OCI-LY1 (cell line): ENCODE results near the gene TMEM243.

Experiments used
- H2AFZ ChIP-seq: fragments of 200-600 bp; sonication (generic), shearing (Covaris generic); 2 replicates; pipeline ENCODE4 v1.6.0; 2014; ENCODE audit warnings: antibody characterized with exemption, mild to moderate bottlenecking, low read length
- H3F3A ChIP-seq: fragments of 200-600 bp; sonication (generic), shearing (Covaris generic); 2 replicates; pipeline ENCODE4 v1.6.0; 2014; ENCODE audit warnings: mild to moderate bottlenecking, antibody characterized with exemption, low read length, moderate library complexity; ENCODE audit not compliant: insufficient read depth
- H3K27ac ChIP-seq: fragments of 200-600 bp; sonication (generic); 2 replicates; pipeline ENCODE4 v1.5.1; 2014; ENCODE audit warnings: low read length, mixed run types, mild to moderate bottlenecking, low read depth; ENCODE audit not compliant: poor library complexity, severe bottlenecking
- H3K27me3 ChIP-seq: fragments of 200-600 bp; sonication (generic); 2 replicates; pipeline ENCODE4 v1.6.0; 2014; ENCODE audit warnings: antibody characterized with exemption, mild to moderate bottlenecking, low read length, moderate library complexity; ENCODE audit not compliant: insufficient read depth
- H3K36me3 ChIP-seq: fragments of 200-600 bp; sonication (generic); 2 replicates; pipeline ENCODE4 v1.6.1; 2014; ENCODE audit warnings: mild to moderate bottlenecking, antibody characterized with exemption, low read length, moderate library complexity, mixed read lengths; ENCODE audit not compliant: insufficient read depth
- H3K4me1 ChIP-seq: fragments of 200-600 bp; sonication (generic); 2 replicates; pipeline ENCODE4 v1.5.1; 2014; ENCODE audit warnings: mild to moderate bottlenecking, low read length, moderate library complexity; ENCODE audit not compliant: insufficient read depth, severe bottlenecking
- H3K4me2 ChIP-seq: fragments of 200-600 bp; sonication (generic), shearing (Covaris generic); 2 replicates; pipeline ENCODE4 v1.6.1; 2014; ENCODE audit warnings: low read length
- H3K4me3 ChIP-seq: fragments of 200-600 bp; sonication (generic); 2 replicates; pipeline ENCODE4 v1.5.1; 2014; ENCODE audit warnings: low read length, low read depth, mild to moderate bottlenecking, mixed read lengths; ENCODE audit not compliant: poor library complexity, severe bottlenecking
- H3K79me2 ChIP-seq: fragments of 200-600 bp; shearing (Covaris generic); 2 replicates; pipeline ENCODE4 v1.6.1; 2016; ENCODE audit warnings: mixed run types, low read length, mixed read lengths; ENCODE audit not compliant: insufficient read depth
- H3K9ac ChIP-seq: fragments of 200-600 bp; sonication (generic), shearing (Covaris generic); 2 replicates; pipeline ENCODE4 v1.6.1; 2014; ENCODE audit warnings: mild to moderate bottlenecking, low read length, mixed read lengths
- H3K9me2 ChIP-seq: fragments of 200-600 bp; sonication (generic), shearing (Covaris generic); 2 replicates; pipeline ENCODE4 v1.6.1; 2014; ENCODE audit warnings: low read depth, mild to moderate bottlenecking, low read length, mixed read lengths
- H3K9me3 ChIP-seq: fragments of 200-600 bp; shearing (Covaris generic); 2 replicates; pipeline ENCODE4 v1.6.1; 2014; ENCODE audit warnings: low read length, mixed read lengths
- H4K20me1 ChIP-seq: fragments of 200-600 bp; sonication (generic), shearing (Covaris generic); 2 replicates; pipeline ENCODE4 v1.6.0; 2016; ENCODE audit warnings: mild to moderate bottlenecking, low read length; ENCODE audit not compliant: insufficient read depth
- EZH2 ChIP-seq: fragments of 200-600 bp; sonication (generic), shearing (Covaris generic); IDR thresholded peaks from 2 replicates; pipeline ENCODE4 v1.8.0; 2017; ENCODE audit warnings: borderline replicate concordance, mixed run types, mild to moderate bottlenecking, antibody characterized with exemption, low read length, moderate library complexity, mixed read lengths
- TF ChIP-seq, protein P1 (sequence below): fragments of 200-600 bp; sonication (generic), shearing (Covaris generic); IDR thresholded peaks from 2 replicates; pipeline ENCODE4 v1.5.1; 2017; ENCODE audit warnings: mild to moderate bottlenecking, antibody characterized with exemption, low read length, moderate library complexity, mixed read lengths

The TMEM243 gene

DNA sequence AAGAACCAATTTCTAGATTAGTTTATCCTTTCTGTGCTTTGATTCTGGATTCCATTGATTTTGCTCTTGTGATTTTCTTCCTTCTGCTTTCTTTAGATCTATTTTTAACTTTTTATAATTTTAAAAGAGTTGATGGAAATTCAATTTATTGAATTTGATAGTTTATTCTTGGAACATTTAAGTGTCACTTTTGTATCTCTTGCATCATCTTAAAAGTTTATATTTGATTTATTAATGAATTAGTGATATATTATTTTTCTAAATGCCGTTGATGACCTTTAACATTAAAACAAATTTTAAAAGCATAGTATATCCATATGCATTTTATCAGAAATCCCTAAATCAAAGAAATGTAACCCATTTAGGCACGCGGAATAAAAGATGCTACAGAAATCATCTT is 40.4 kb downstream of the TMEM243 start:
- Histone ChIP-seq H4K20me1 (peaks cover 4% of the 10 kb centered on the region; the same call in 1 of the 2 replicates), H3K9ac (no peak overlapping the region), H3K4me3 (no peak overlapping the region), H3K79me2 (peaks cover 21% of the 10 kb centered on the region), H3K9me2 (no peaks in the 10 kb centered on the region), H3K27me3 (no peaks in the 10 kb centered on the region), H3K36me3 (peaks cover 96% of the 10 kb centered on the region), H3F3A (0 out of 2 replicates have a peak, but pooled peaks cover 4% of the 10 kb centered on the region), H3K4me2 (no peak overlapping the region), H3K9me3 (no peaks in the 10 kb centered on the region), H3K4me1 (no peaks in the 10 kb centered on the region), H3K27ac (no peak overlapping the region), H2AFZ (no peak overlapping the region)
- TF ChIP-seq, protein P1, sequence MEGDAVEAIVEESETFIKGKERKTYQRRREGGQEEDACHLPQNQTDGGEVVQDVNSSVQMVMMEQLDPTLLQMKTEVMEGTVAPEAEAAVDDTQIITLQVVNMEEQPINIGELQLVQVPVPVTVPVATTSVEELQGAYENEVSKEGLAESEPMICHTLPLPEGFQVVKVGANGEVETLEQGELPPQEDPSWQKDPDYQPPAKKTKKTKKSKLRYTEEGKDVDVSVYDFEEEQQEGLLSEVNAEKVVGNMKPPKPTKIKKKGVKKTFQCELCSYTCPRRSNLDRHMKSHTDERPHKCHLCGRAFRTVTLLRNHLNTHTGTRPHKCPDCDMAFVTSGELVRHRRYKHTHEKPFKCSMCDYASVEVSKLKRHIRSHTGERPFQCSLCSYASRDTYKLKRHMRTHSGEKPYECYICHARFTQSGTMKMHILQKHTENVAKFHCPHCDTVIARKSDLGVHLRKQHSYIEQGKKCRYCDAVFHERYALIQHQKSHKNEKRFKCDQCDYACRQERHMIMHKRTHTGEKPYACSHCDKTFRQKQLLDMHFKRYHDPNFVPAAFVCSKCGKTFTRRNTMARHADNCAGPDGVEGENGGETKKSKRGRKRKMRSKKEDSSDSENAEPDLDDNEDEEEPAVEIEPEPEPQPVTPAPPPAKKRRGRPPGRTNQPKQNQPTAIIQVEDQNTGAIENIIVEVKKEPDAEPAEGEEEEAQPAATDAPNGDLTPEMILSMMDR: no peak
- TF ChIP-seq EZH2: no peak

DNA sequence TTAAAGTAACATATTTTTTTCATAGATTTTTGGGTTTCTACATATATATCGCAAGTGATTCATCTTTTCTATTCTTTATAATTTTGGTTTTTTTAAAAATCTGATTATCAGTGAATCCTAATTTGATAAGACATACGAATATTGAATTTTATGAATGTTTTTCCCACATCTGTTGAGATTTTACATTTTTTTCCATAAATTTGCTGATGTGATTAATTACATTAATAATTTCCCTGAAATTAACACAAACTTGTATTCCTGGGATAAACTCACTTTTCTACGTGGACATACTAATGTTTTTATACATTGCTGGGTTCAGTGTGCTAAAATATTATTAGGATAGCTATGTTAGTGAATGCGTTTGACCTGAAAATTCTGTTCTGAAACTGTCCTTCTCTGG is 41.2 kb downstream of the TMEM243 start:
- Histone ChIP-seq H3K4me1 (no peaks in the 10 kb centered on the region), H3K27ac (no peak overlapping the region), H3K9ac (no peak overlapping the region), H3K36me3 (peaks cover 96% of the 10 kb centered on the region), H3K9me2 (no peaks in the 10 kb centered on the region), H3K4me3 (no peak overlapping the region), H4K20me1 (peaks cover 4% of the 10 kb centered on the region; the same call in 1 of the 2 replicates), H3K27me3 (no peaks in the 10 kb centered on the region), H2AFZ (no peak overlapping the region), H3K9me3 (no peaks in the 10 kb centered on the region), H3F3A (0 out of 2 replicates have a peak, but pooled peaks cover 4% of the 10 kb centered on the region), H3K79me2 (peaks cover 21% of the 10 kb centered on the region), H3K4me2 (no peak overlapping the region)
- TF ChIP-seq EZH2: no peak

DNA sequence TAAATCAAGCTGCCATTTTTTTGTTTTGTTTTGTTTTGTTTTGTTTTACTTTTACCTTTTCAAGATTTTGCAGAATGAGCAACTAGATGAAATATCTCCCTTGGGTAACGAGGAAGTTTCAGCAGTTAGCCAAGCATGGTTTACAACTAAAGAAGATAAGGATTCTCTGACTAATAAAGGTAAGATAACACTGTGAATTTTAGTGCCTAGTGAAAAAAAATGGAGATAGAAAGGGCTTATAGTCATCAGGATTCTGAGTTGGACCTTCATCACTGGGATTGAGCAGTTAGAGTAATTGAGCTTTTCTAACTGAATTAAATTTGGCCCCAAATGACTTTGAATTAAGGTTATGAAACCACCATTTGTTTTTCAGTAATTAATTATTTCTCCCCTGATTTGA is 46.1 kb downstream of the TMEM243 start:
- H3K4me2 ChIP-seq: no peak overlapping the region
- no peak overlapping the region for H2AFZ ChIP-seq
- H3K27me3 ChIP-seq: no peaks in the 10 kb centered on the region
- H3K4me3 ChIP-seq: no peak overlapping the region
- H4K20me1 ChIP-seq: peaks cover 3% of the 10 kb centered on the region; the same call in 1 of the 2 replicates
- H3K9me2 ChIP-seq: no peaks in the 10 kb centered on the region
- no peak overlapping the region for H3K27ac ChIP-seq
- H3F3A ChIP-seq: 0 out of 2 replicates have a peak, but pooled peaks cover 4% of the 10 kb centered on the region
- H3K9ac ChIP-seq: no peak overlapping the region
- H3K9me3 ChIP-seq: no peaks in the 10 kb centered on the region
- H3K36me3 ChIP-seq: peaks cover 100% of the 10 kb centered on the region
- no peaks in the 10 kb centered on the region for H3K4me1 ChIP-seq
- TF ChIP-seq, protein P1: no peak
- TF ChIP-seq EZH2: no peak
- peaks cover 15% of the 10 kb centered on the region for H3K79me2 ChIP-seq

DNA sequence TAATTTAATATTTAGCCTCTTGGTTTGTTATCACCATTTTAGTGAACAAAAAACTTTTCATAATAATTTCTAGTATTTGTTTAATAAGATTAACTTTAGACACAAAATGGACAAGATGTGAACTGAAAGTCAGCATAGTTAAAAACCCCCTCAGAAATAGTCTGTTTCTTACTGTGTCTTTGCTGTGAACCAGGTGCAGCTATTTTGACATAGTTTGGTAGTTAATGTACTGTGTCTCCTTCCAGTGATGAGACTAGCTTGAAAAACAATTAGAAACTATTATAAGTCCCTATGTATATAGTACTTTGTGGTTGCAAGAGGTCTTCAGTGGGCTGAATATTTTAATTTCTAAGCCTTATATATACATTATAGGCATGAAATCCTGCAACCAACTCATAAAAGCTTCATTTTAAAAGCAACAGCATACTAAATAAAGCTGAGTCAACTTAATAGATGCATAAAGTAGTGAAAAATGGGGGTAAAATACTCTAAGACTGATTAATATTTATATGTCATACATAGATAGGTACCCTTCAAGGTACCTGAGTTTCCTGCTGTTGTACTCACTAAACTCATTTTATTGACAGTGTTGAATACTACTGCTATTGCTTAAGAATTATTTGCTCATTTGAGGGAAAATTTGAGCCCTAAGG is 48.1 kb downstream of the TMEM243 start:
- Histone ChIP-seq H4K20me1 (no peaks in the 10 kb centered on the region), H3F3A (no peaks in the 10 kb centered on the region), H3K36me3 (peaks cover 100% of the 10 kb centered on the region), H3K9me2 (no peaks in the 10 kb centered on the region), H3K4me3 (no peak overlapping the region), H3K27ac (no peak overlapping the region), H3K9ac (no peak overlapping the region), H3K79me2 (0 out of 2 replicates have a peak, but pooled peaks cover 6% of the 10 kb centered on the region), H2AFZ (no peak overlapping the region), H3K27me3 (no peaks in the 10 kb centered on the region), H3K4me2 (no peak overlapping the region), H3K4me1 (no peaks in the 10 kb centered on the region), H3K9me3 (no peaks in the 10 kb centered on the region)
- TF ChIP-seq EZH2: no peak
- TF ChIP-seq, protein P1: no peak
